22Rv1 (cell line): ENCODE measurements around the gene PLA2G6.

Source experiments
- CTCF ChIP-seq: fragments of 450-650 bp; IDR thresholded peaks from 2 replicates; pipeline ENCODE4 v1.5.1; 2017; ENCODE audit warnings: mild to moderate bottlenecking
- ZFX ChIP-seq: fragments of 450-650 bp; IDR thresholded peaks from 2 replicates; pipeline ENCODE4 v1.6.1; 2017; ENCODE audit warnings: antibody characterized with exemption, borderline replicate concordance

GRCh38 chr22:38106814-38107578 lies 74.6 kb downstream of the PLA2G6 start:
- TF ChIP-seq CTCF = no peak
- TF ChIP-seq ZFX = no peak
